HG02571 (cell line): ENCODE measurements around the gene EPAS1.

ENCODE experiments used
- ATAC-seq: cut with Tn5 transposase; IDR thresholded peaks from one replicate; pipeline ENCODE4 v1.9.1; 2021; ENCODE audit warnings: mild to moderate bottlenecking, moderate library complexity; ENCODE audit not compliant: unreplicated experiment

EPAS1 gene

DNA sequence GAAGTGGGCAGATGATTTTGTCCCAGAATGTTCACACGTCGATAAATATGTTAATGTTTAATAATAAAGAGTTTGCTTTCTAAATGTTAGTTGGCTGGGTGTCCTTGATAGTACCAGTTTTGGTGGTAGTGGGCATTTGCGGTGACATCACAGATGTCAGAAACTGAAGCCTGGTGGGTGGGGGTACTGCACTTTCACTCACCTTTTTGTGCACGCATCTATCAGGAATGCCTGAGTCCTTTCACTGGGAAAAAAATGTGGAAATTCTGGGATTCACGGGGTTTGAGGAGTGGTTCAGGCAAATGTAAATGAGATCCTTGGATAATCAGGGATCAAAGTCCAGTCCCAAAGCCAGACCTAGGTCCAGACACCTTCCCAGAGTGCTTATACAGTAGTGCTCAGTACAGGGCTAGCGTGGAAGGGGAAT, 3.2 kb downstream of the EPAS1 start:
- no peak for ATAC-seq

DNA sequence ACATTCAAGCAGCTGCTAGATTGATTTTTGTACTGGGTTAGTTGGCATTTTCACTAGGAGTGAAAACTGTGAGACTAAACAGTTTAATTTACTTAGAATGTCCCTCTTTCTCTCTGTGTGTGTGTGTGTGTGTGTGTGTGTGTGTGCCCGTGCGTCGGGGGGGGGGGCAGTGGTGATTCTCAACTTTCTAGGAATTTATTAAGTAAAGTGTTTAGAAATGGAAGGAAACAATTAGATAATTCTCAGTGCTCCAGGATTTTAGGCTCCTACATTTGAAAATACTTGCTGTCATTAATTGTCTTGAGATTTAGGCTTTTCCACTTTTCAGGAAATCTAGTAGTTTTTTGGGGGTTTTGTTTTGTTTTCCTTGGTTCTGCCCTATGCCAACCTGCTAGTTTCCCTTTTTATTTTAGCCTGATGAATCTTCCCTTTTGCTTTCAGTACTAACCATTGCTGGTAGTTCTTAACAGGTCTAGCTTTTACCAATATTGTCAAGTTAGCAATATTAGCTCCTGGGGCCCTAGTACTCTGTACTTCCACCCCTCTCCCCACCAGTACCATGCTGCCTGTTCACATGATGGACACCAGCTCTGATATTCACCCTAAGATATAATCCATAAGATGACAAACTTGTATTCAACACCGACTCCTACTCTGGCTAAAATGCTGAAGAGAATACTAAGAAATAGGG, 4.9 kb downstream of the EPAS1 start:
- ATAC-seq = no peak

DNA sequence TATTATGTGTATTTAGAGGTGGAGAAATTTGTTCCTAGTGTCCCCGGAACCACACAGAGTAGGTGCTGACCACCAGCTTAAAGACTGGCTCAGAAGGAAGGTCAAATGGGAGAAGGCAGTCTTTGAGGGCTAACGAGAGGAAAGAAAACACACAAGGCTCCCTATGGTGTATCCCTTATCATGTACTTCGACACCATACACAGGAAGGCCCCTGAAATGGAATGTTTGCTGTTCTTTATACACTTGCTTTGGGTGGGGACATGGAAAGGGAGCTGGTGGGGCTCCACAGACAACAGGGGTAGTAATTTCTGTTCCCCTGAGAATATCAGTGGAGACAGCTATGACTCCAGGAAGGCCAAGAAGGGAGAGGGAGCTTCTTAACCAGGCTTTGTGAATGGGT, 6.0 kb downstream of the EPAS1 start:
- ATAC-seq = no peak

DNA sequence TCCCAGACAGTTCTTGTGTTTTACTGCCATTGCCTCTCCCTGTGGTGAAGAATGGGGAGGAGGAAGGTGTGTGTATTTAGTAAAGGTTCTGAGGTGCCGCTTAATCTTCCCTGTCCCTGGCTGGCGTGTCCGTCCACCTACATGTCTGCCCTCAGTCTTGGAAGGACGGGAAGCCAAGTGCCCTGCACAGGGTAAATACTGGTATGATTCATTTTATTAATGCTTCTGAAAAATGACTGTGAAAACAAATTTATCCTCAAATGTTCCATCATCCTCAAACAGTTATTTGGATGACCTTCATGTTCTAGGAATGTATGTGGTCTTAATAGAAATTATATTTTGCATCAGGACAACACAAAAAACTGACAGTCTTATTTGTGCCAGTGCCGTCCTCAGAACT, 6.6 kb downstream of the EPAS1 start:
- no peak for ATAC-seq

DNA sequence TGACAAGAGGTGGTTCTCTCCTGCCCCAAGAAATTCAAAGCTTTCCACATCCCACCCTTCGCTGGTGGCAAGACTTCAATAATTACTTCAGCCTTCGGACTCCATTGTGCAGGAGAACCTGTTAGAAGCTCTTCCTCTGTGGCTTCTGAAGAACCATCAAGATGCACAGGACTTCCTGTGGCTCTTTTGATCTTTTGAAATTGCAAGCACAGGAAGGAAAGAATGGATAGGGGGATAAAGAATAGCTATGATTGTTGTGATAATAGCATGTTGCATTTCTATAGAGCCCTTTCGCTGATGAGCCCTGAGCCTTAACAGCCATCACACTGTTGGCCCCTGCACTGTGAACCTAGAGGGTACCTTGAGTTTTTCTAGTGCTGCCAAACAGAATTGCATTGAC, 7.4 kb downstream of the EPAS1 start:
- ATAC-seq = no peak

DNA sequence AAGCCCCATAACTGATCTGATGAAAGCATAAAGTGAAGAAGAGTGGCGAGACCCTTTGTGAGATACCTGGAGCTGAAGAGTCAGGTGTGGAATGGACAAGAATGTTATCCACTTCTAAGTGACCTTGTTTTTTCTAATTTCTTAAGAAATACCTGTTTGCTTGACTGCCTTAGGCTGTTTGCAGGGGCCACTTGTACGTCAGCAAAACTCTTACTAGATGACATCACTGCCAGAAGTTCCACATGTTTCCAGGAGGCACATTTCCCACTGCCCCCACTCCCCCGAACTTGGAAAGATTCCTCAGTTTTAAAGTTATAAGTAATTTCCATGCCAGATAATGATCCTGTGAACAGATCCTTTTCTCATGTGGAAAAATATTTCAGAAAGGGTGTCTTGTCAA, 8.0 kb downstream of the EPAS1 start:
- no peak for ATAC-seq

DNA sequence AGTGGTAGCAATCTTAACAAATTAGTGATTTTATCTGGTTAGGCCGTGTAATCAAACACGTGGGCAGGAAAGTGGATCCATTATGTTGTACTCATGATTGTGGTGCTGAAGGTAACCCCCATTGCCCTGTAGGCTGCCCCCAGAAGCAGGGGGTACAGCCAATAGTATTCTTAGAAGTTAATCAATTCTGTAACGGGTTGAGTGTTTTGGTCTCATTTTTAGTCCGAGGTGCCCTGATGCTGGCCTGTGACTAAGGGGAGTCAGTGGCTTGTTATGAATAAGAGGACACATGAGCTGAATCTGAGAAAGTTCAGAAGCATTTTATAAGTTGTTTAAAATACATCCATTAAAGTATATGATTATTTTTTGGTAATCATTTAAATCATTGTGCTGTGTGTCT, 8.6 kb downstream of the EPAS1 start:
- ATAC-seq = no peak

DNA sequence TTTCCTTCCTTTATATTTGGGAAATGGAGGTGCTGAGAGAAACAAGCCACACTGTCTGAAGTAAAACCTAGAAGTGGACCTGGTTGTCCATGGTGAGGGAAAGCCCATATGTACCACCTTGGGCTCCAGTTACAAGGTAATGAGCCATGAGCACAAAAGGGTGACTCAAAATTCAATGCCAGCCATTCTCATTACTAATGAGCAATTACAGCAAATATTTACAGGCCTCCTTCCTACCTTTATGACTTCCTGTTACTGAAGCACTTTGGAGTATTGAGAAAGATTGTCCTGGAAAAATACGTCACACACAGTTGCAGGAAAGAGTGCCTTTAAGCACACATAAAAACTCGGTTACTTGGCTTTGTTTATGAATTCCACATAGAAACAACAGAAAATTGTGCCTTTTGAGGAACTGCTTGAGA, 9.1 kb downstream of the EPAS1 start:
- no peak for ATAC-seq

DNA sequence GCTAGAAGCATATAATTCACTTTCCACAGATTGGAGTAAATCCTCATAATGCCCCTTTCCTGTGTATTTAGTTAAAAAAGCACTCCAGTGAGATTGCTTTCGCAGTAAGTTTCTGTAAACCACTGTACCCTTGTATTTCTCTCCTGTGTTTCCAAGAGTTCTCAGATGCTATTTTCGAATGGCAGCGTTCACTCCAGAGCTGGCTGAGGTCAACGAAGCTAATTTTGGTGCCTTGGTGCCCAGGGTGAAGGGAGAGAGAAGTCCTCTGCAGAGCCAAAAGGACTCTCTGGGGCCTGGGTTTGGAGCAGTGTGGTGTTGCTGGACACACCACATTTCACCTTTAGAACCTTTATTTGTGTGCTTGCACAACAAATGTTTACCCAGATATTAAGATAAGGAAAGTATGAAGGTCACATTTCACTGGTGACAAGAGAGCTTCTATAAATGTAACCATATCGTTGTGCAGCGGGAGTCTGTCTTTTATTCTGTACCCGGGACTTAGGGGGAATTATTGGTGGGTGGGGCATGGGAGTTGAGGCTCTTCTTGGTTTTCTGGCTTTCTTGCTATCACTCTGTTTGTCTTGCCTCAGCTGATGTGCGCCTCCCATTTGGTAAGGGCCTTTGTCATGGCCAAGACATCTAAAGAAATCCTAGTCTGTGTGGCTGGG, 9.9 kb downstream of the EPAS1 start:
- ATAC-seq = no peak

DNA sequence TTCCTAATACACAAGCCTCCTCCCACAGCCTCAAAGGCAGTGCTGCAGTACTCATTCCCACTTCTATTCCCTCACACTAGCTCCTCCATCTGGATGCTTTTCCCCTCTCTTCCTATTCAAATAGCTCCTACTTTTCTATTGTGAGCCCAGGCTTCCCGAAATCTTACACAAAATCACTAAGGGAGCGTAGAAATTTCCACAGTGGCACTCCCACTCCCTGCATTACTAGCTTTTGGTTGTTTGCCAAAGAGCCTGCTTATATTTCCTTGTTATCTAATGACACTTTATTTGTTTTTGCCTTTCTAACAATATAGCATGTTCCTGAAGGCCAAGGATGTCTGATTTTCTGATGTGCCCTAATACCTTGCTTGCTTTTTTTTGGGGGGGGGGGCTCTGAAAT, 10.9 kb downstream of the EPAS1 start:
- ATAC-seq = no peak

DNA sequence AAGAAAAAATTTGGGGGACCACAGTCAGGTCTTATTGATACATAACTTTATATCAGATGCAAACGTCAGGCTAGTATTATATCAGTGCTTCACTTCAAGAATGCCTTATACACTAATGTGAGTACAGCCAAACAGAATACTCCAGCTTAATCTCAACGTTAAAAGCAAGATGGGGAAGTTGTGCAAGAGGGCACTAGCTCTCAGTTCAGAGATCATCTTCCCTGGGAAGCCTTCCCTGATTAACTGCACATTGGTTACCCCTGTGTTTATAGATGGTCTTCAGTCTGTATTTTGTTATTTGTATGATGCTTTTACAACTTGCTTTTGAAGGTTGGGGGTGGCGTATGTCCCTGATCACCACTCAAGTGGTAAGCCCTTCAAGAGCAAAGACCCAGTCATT, 11.4 kb downstream of the EPAS1 start:
- no peak for ATAC-seq

DNA sequence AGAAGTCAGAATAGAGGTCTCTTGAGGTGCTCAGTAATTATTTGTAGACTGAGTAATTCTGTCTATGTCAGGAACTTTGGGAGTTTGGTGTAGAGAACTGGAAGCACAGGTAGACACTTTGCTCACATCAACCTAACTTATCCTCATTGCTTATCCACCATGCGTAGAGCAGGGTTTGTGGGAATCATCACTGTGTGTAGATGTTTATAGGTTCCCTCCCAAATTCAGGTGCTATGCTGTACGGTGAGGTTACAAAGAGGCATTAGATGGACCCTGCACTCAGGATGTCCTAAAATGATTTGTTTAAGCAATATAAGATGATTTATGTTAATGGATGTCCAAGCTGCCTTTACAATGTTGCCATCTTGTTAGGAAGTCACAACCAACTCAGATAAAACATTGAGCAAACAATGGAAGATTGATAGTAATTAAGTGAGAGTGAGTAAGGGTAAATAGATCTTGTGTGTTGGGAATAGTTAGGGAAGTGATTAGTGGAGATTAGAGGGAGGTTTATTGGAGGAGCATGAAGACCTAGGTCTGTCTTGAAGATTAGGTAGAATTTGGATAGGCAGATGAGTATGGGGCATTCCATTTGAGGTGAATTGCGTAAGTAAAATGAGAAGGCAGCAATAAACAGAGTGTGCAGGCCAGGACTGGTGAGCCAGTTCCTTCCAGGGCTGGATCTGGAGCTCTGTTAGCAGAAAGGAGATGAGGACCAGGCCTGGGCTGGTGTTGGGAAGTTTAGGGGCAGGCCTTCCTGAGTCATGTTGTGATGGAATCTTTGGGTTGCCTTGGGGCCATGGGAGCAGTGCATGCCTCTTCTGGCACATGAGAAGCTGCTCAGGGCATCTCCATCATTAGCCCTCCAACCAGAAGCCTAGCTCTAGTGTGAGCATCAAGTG, 12.1 kb downstream of the EPAS1 start:
- no peak for ATAC-seq

DNA sequence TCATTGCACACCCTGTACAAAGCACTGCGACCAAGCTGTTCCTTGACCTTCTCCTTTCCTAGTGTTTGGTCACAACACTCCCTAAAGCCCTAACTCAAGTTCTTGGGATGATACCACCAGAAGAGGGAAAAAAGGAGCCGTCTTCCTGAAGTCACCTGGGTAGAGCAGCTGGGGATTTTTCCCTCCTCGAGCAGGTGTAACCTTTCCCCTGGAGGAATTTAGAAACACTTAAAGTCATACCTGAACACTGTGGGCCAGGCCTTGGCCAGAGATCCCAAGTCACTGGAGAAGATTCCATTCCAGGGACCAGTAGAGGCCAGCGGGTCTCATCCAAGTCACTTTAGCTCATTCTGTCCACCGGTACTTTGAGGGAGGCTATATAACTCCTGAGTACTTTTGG, 13.2 kb downstream of the EPAS1 start:
- no peak for ATAC-seq

DNA sequence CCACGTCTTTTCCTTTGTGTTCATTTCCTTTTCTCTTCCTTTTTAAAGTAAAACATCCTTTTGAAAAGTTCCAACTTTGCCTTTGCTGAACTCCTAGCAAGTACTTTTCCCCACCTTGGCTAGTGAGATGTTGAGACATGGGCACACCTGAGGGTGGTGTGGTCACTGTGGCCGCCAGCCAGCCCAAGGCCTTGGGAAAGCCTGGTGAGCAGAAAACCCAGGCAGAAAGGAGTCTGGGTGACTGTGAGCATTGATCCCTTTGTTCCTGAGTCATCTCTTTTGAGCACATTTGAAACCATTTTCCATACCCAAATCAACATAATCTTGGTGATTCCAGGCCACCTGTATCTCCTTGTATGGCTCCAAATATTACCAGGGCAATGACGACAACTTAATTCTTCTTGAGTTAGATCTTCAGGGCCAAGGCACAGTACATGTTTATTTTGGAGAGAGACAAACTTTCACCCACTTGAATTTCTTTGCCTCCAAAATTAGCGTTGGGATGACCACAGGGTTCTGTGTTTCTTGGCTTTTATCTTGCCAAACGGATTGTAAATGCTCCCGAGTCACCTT, 14.5 kb downstream of the EPAS1 start:
- ATAC-seq = no peak

DNA sequence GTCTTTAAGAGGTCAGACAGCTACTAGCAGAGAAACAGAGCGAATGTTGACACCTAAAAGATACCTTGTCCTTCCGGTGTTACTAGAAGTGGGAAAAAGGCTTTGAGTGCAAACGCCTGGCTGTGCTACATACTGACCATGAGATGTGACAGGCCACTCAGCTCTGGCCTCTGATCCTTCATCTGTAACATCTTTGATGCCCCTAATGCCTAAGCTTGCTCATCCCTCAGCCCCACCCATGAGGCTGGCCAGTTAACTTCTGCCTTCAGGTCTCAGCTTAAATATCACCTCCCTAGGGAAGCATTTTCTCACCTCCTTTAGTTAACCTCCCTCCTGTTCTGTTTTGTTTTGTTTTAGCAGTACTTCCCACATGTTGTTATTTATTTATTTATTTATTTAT, 15.9 kb downstream of the EPAS1 start:
- ATAC-seq = no peak

DNA sequence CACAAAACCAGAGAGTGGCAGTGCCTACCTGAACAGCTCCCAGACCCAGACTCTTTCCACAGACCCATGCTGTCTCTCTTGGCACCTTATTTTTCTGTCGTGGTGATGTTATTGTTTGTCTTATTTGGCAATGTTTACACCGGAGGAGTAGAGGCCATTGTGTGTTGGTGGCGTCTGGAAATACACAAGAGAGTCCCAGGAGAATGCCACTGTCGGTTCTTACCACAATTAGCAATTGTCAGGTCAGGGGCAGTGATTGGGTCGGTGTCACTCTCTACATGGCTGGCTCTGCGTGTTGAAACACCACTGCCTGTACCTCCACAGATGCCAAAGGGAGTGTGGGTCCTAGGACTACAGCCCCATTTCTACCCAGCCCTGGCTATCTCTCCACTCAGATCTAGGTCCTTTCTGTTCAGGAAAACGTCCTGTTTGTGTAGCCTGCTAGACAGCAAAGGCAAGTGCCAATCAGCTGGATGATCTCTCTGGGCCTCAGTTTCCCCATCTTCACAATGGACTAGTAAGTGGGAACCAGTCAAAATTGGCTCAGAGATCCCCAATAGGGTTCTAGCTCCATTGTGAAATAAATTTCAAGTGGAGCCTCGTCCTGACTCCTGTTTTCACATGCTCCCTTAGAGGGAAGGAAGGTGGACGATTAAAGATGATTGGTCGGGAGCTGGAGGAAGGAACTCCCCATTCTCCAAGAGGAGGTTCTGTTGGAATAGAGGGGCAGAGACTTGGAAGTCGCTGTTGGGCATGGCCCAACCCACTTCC, 17.0 kb downstream of the EPAS1 start:
- no peak for ATAC-seq

DNA sequence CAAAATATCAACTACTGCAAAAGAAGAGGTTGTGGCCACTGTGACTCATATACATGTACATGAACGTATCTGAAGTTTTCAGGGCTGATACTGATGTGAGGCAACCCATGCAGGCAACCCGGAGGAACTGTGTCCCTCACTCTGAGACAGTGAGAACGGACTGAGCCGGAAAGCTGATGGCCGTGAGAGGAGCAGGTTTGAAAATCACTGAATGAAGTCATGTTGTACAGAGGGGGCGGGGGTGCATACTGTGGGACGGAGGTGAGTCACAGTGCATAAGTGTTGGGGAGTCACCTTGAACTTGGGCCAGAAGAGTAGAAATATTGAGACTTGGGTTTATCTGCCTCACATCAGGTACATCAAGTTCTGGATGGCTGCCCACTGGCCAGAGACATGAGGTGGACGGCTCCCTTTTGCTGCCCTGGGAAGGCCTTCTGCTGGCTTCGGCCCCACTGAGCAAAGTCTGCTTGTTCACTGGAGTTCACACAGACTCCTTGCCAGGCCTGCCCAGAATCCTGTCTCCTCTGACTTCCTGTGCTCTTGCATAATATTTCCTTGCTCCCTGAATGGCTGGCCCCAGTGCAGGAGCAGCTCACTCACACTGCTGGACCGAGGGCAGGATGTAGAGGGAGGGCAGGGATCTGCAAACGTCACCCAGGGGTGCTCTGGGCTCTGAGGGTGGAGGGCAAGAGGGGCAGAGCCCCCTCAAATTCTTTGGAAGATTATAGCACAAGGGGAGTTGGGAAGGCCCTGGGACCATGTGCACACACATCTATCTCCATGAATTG, 18.1 kb downstream of the EPAS1 start:
- ATAC-seq = no peak

DNA sequence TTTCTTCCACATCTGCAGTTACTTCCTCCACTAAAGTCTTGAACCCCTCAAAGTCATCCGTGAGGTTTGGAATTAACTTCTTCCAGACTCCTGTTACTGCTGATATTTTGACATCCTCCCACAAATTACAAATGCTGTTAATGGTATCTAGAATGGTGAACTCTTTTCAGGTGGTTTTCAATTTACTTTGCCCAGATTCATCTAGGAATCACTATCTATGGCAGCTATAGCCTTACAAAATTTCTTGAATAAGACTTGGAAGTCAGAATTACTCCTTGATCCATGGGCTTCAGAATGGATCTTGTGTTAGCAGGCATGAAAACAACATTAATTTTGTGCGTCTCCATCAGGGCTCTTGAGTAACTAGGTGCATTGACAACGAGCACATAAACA, 19.9 kb downstream of the EPAS1 start:
- no peak for ATAC-seq

DNA sequence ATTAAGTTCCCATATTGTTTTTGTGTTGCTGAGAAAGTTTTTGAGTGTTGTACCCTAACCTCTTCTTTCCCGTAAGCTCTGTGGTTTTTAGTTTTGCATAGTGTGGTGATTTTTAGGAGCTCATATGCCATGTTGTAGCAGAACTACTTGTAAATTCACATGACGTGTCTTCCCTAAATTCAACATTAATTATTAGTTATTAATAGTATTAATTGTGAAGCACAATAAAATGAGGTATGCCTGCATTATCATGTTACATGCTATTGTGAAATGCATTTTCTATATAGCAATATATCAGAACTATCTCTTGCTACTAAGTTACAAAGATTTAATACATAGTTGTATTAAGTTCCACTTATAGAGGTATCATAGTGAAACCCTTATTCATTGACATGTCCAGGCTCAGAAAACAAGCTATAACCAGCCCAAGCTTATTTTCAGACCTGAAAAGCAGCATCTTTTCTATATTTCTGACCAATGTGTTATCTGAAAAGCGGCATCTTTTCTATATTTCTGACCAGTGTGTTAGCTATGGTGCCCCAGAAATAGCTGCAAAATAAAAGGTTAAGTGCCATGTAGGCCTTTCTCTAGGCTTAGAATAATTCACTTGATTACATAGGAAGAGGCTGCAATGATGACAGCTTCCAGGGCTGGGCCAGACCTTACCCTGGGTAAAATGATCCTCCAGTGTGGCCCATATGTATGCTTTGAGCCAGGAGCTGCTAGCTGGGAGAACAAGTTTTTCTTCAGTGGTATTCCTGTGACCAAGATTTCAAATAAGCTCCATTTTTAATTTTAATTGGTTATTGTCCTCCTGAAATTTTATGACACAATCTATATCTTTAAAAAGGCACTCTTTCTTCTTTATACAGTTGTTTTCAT, 21.6 kb downstream of the EPAS1 start:
- no peak for ATAC-seq
